Measurements from ENCODE around the gene CHN2.

CHN2 gene

GRCh38 chr7:29445736-29446135 is 251.2 kb downstream of the CHN2 start:
- H3K4me3 ChIP-seq (ENCODE audit: low read depth, low read length): no peak overlapping the region
- TF ChIP-seq CTCF (IDR thresholded peaks at IDR 0.05; ENCODE audit: borderline replicate concordance, insufficient read depth, low read depth, low read length): no peak

GRCh38 chr7:29447828-29448227 is 253.3 kb downstream of the CHN2 start:
- H3K4me3 ChIP-seq (ENCODE audit: low read depth, low read length): no peak overlapping the region
- no peak for TF ChIP-seq CTCF (IDR thresholded peaks at IDR 0.05; ENCODE audit: borderline replicate concordance, insufficient read depth, low read depth, low read length)

GRCh38 chr7:29449569-29450260 is 255.1 kb downstream of the CHN2 start:
- TF ChIP-seq CTCF (IDR thresholded peaks at IDR 0.05; ENCODE audit: borderline replicate concordance, insufficient read depth, low read depth, low read length): no peak
- H3K4me3 ChIP-seq (ENCODE audit: low read depth, low read length): no peak overlapping the region

- no peak overlapping the region for H3K4me3 ChIP-seq (ENCODE audit: low read depth, low read length)
- no peak for TF ChIP-seq CTCF (IDR thresholded peaks at IDR 0.05; ENCODE audit: borderline replicate concordance, insufficient read depth, low read depth, low read length)
Measured at GRCh38 chr7:29453021-29453420, 258.4 kb downstream of the CHN2 start.

GRCh38 chr7:29454464-29454863 is 259.9 kb downstream of the CHN2 start:
- TF ChIP-seq CTCF (IDR thresholded peaks at IDR 0.05; ENCODE audit: borderline replicate concordance, insufficient read depth, low read depth, low read length): no peak
- H3K4me3 ChIP-seq (ENCODE audit: low read depth, low read length): no peak overlapping the region

- TF ChIP-seq CTCF (IDR thresholded peaks at IDR 0.05; ENCODE audit: borderline replicate concordance, insufficient read depth, low read depth, low read length): no peak
- H3K4me3 ChIP-seq (ENCODE audit: low read depth, low read length): no peak overlapping the region
Measured at GRCh38 chr7:29454899-29455451, 260.4 kb downstream of the CHN2 start.

- H3K4me3 ChIP-seq (ENCODE audit: low read depth, low read length): no peak overlapping the region
- no peak for TF ChIP-seq CTCF (IDR thresholded peaks at IDR 0.05; ENCODE audit: borderline replicate concordance, insufficient read depth, low read depth, low read length)
Measured at GRCh38 chr7:29457141-29457561, 262.6 kb downstream of the CHN2 start.
